SU-DHL-6 (cell line): Measurements from ENCODE around the gene GSTO1.

Experiments used
- H2AFZ ChIP-seq: fragments of 200-600 bp; sonication (generic); 2 replicates; pipeline ENCODE4 v1.6.1; 2014; ENCODE audit warnings: low read depth, mild to moderate bottlenecking, moderate library complexity, mixed read lengths, antibody characterized with exemption, low read length; ENCODE audit not compliant: severe bottlenecking
- H3F3A ChIP-seq: fragments of 200-600 bp; shearing (Covaris generic); 2 replicates; pipeline ENCODE4 v1.6.0; 2016; ENCODE audit warnings: antibody characterized with exemption, mild to moderate bottlenecking; ENCODE audit not compliant: insufficient read depth
- H3K27ac ChIP-seq: fragments of 200-600 bp; sonication (generic); 2 replicates; pipeline ENCODE4 v1.5.1; 2016; ENCODE audit warnings: low read depth, mild to moderate bottlenecking, low read length, moderate library complexity, mixed read lengths
- H3K27me3 ChIP-seq: fragments of 200-600 bp; sonication (generic), shearing (Covaris generic); 2 replicates; pipeline ENCODE4 v1.6.0; 2014; ENCODE audit warnings: mild to moderate bottlenecking, low read length
- H3K36me3 ChIP-seq: fragments of 200-600 bp; sonication (generic); 2 replicates; pipeline ENCODE4 v1.6.1; 2014; ENCODE audit warnings: mild to moderate bottlenecking, low read length, mixed read lengths
- H3K4me2 ChIP-seq: fragments of 300-600, 200-600 bp; shearing (Covaris generic), sonication (generic); 2 replicates; pipeline ENCODE4 v1.6.0; 2014; ENCODE audit warnings: low read length, low read depth, mild to moderate bottlenecking; ENCODE audit not compliant: poor library complexity, severe bottlenecking
- H3K4me3 ChIP-seq: fragments of 200-600 bp; sonication (generic); 2 replicates; pipeline ENCODE4 v1.5.1; 2014; ENCODE audit warnings: antibody characterized with exemption, low read length, mild to moderate bottlenecking, mixed read lengths; ENCODE audit not compliant: insufficient read depth, poor library complexity, severe bottlenecking
- H3K79me2 ChIP-seq: fragments of 200-600 bp; sonication (generic); 2 replicates; pipeline ENCODE4 v1.6.1; 2014; ENCODE audit warnings: mild to moderate bottlenecking, low read length, moderate library complexity; ENCODE audit not compliant: insufficient read depth
- H3K9ac ChIP-seq: fragments of 200-600 bp; sonication (generic); 2 replicates; pipeline ENCODE4 v1.7.0; 2014; ENCODE audit warnings: mild to moderate bottlenecking, low read length
- H3K9me2 ChIP-seq: fragments of 200-600 bp; sonication (generic); replicated peaks from 2 replicates; pipeline ENCODE4 v1.6.1; 2014; ENCODE audit warnings: low read length; ENCODE audit not compliant: insufficient read depth
- H3K9me3 ChIP-seq: fragments of 200-600 bp; sonication (generic); 2 replicates; pipeline ENCODE4 v1.6.1; 2014; ENCODE audit warnings: low read length, mixed read lengths; ENCODE audit not compliant: insufficient read depth
- H4K20me1 ChIP-seq: fragments of 200-600 bp; sonication (generic); 2 replicates; pipeline ENCODE4 v1.6.1; 2014; ENCODE audit warnings: low read depth, mild to moderate bottlenecking, antibody characterized with exemption, low read length, moderate library complexity, mixed read lengths
- EZH2phosphoT487 ChIP-seq: fragments of 200-600 bp; sonication (generic), shearing (Covaris generic); conservative IDR thresholded peaks from 2 replicates; pipeline ENCODE4 v1.6.1; 2018; ENCODE audit warnings: mild to moderate bottlenecking, antibody characterized with exemption, low read length, moderate library complexity, mixed read lengths
- TF ChIP-seq, protein P1 (sequence below): fragments of 200-600 bp; sonication (generic); IDR thresholded peaks from one replicate; pipeline ENCODE4 v1.5.1; 2017; ENCODE audit warnings: antibody characterized with exemption, mild to moderate bottlenecking, low read length, moderate library complexity; ENCODE audit not compliant: insufficient read depth, poor library complexity, severe bottlenecking

GSTO1 gene

GRCh38 chr10:104303594-104304355, 49.1 kb downstream of the GSTO1 start:
- H3K4me2 ChIP-seq, result no peak overlapping the region
- no peaks in the 10 kb centered on the region for H3F3A ChIP-seq
- no peak overlapping the region for H3K4me3 ChIP-seq
- no peak overlapping the region for H3K9ac ChIP-seq
- no peaks in the 10 kb centered on the region for H3K36me3 ChIP-seq
- no peaks in the 10 kb centered on the region for H3K27me3 ChIP-seq
- no peak overlapping the region for H2AFZ ChIP-seq
- no peaks in the 10 kb centered on the region for H4K20me1 ChIP-seq
- TF ChIP-seq, protein P1, sequence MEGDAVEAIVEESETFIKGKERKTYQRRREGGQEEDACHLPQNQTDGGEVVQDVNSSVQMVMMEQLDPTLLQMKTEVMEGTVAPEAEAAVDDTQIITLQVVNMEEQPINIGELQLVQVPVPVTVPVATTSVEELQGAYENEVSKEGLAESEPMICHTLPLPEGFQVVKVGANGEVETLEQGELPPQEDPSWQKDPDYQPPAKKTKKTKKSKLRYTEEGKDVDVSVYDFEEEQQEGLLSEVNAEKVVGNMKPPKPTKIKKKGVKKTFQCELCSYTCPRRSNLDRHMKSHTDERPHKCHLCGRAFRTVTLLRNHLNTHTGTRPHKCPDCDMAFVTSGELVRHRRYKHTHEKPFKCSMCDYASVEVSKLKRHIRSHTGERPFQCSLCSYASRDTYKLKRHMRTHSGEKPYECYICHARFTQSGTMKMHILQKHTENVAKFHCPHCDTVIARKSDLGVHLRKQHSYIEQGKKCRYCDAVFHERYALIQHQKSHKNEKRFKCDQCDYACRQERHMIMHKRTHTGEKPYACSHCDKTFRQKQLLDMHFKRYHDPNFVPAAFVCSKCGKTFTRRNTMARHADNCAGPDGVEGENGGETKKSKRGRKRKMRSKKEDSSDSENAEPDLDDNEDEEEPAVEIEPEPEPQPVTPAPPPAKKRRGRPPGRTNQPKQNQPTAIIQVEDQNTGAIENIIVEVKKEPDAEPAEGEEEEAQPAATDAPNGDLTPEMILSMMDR, result no peak
- TF ChIP-seq EZH2phosphoT487, result no peak
- H3K79me2 ChIP-seq, result no peaks in the 10 kb centered on the region
- no peaks in the 10 kb centered on the region for H3K9me3 ChIP-seq
- no peaks in the 10 kb centered on the region for H3K9me2 ChIP-seq
- no peak overlapping the region for H3K27ac ChIP-seq

DNA sequence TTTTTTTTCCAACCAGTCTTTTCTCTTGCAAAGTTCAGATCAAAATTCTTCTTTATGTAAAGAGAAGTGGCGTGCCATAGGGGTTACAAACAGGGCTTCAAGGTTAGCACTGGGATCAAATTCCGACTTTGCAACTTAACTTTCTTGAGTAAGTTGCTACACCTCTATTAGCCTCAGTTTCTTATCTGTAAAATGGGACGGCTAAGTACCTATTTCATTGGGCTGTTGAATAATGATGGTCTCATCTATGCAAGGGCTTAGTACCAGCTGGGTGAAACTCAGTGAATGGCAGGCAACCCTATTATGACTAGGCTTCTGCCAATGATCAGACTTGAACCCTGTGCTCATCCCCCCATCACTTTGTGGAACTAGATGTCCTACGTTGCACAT, 49.7 kb downstream of the GSTO1 start:
- H3F3A ChIP-seq, result no peaks in the 10 kb centered on the region
- no peak overlapping the region for H2AFZ ChIP-seq
- no peaks in the 10 kb centered on the region for H4K20me1 ChIP-seq
- no peaks in the 10 kb centered on the region for H3K27me3 ChIP-seq
- no peaks in the 10 kb centered on the region for H3K79me2 ChIP-seq
- H3K4me2 ChIP-seq, result no peak overlapping the region
- no peak overlapping the region for H3K9ac ChIP-seq
- no peaks in the 10 kb centered on the region for H3K9me2 ChIP-seq
- no peak for TF ChIP-seq EZH2phosphoT487
- TF ChIP-seq, protein P1, result no peak
- H3K27ac ChIP-seq, result no peak overlapping the region
- H3K4me3 ChIP-seq, result no peak overlapping the region
- H3K9me3 ChIP-seq, result no peaks in the 10 kb centered on the region
- H3K36me3 ChIP-seq, result no peaks in the 10 kb centered on the region

DNA sequence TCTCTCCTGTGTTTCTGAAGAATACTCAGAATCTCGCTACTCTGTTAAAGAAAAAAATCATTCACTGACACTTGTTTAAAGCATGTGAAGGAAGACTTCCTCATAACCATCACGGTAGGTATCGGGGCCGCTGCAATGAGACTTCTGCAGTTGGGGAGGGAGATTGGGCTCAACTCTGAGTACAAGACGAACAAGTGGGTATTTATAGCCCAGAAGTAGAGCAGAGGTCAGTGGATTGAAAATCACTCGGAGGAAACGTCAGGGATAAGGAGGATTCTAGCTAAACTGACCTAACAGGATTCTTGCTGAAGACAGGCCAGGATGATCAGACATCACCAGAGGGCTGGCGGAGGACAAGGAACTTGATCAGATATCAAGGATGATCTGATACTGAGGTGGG, 50.2 kb downstream of the GSTO1 start:
- no peak overlapping the region for H3K27ac ChIP-seq
- no peaks in the 10 kb centered on the region for H3K36me3 ChIP-seq
- H3K9me3 ChIP-seq, result no peaks in the 10 kb centered on the region
- TF ChIP-seq, protein P1, result no peak
- TF ChIP-seq EZH2phosphoT487, result no peak
- H3F3A ChIP-seq, result no peaks in the 10 kb centered on the region; the same call in 1 of the 2 replicates
- no peaks in the 10 kb centered on the region for H3K27me3 ChIP-seq
- no peaks in the 10 kb centered on the region for H3K79me2 ChIP-seq
- no peaks in the 10 kb centered on the region for H4K20me1 ChIP-seq
- no peak overlapping the region for H2AFZ ChIP-seq
- H3K4me3 ChIP-seq, result no peak overlapping the region
- no peaks in the 10 kb centered on the region for H3K9me2 ChIP-seq
- H3K9ac ChIP-seq, result no peak overlapping the region
- H3K4me2 ChIP-seq, result no peak overlapping the region
